T-helper 17 cell (primary cell): ENCODE results near the gene GLRA3. TPM values are rescaled to one million over a fixed set of nuclear protein-coding genes. Genes with fewer than 3 reads are reported as not detected.
"Not testable (repeated sequence)": the region's sequence is repeated elsewhere in the genome, so short reads cannot be mapped to it uniquely, and the experiment has no call there.

ENCODE experiments used
- ATAC-seq: fragments of 150-1000 bp; cut with Tn5 transposase; 2 replicates; pipeline ENCODE4 v1.10.0; 2021; ENCODE audit warnings: mild to moderate bottlenecking, moderate library complexity
- DNase-seq, 3 donors: peaks; one replicate each; pipeline versions ENCODE4 v3.0.0 to v3.0.0-alpha.2; 2020 to 2021
- H3K9me3 ChIP-seq: one replicate; pipeline ENCODE4 v1.7.0; 2013; ENCODE audit warnings: low read length, mild to moderate bottlenecking; ENCODE audit not compliant: control insufficient read depth, poor library complexity, severe bottlenecking
- H3K27ac Mint-ChIP-seq: one replicate; pipeline ENCODE4 v1.8.0; 2022; ENCODE audit warnings: mild to moderate bottlenecking, moderate library complexity, mixed read lengths
- H3K27me3 Mint-ChIP-seq: one replicate; pipeline ENCODE4 v1.8.0; 2022; ENCODE audit warnings: mixed read lengths
- H3K36me3 Mint-ChIP-seq: one replicate; pipeline ENCODE4 v1.8.0; 2022; ENCODE audit warnings: low read depth, mixed read lengths
- H3K4me1 Mint-ChIP-seq: one replicate; pipeline ENCODE4 v1.8.0; 2022; ENCODE audit warnings: mild to moderate bottlenecking, mixed read lengths
- H3K4me3 Mint-ChIP-seq: one replicate; pipeline ENCODE4 v1.8.0; 2022; ENCODE audit warnings: mild to moderate bottlenecking, moderate library complexity, mixed read lengths
- total RNA-seq, 4 donors: library from RNA in 2 of 4; stranded (reverse) in 2 of 4; gene quantifications; one replicate each; pipeline ENCODE4 v1.2.3 and lab custom pipeline; 2022 to 2026

GLRA3 gene
- total RNA-seq, 2 donors from 2014 or later, result not detected

DNA sequence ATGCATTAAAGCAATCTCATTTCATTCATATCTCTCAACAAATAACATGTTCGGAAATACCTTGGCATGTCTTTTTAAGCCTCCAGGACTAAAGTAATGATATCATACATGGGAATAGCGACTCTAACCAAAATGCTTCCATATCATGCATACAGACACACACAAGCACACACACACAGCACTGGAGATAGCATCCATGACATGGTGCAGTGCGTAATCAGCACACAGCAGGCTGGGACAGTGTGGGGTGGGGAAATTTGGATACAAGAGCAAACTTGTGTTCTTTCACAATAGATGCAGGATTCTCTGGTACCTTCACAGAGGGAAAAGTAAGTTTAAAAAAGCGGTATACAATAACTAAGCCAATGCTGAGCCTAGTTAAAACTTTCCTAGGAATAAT lies 174.4 kb downstream of the GLRA3 start:
- DNase-seq, result no peak
- Mint-ChIP-seq H3K4me1 (no peaks in the 10 kb centered on the region), H3K27ac (no peak overlapping the region), H3K36me3 (no peaks in the 10 kb centered on the region), H3K4me3 (no peak overlapping the region), H3K27me3 (no peaks in the 10 kb centered on the region)
- no peaks in the 10 kb centered on the region for H3K9me3 ChIP-seq
- no peak for ATAC-seq

DNA sequence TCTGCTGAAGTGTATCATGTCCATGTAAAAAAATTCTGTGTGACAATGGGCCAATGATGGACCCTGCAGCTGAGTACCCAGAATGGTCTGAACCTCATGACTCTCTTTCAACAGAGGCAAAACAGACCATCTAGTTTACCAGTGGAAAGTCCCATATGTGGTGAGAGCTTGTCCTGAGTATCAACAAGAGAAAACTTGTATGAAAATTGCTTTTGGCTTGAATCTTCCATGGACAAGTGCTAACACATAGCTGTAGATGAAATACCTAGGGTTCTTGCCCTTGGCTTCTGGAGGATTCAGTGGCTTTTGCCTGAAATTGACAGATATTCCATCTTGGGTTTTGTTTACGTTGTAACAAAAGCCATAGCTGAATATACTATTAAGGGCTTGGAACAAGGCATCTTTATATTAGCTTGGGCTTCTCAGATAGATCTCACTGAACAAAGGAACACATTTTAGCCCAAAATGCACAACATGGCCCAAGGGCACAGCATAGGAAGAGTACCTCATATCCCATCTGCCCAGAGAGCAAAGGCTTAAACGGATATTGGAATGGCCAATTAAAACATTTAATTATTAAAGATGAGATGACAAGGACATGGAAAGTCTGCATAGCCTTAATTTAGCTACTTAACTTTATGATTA lies 178.2 kb downstream of the GLRA3 start:
- H3K9me3 ChIP-seq, result no peaks in the 10 kb centered on the region
- DNase-seq (no peak), ATAC-seq (no peak)
- peaks cover 2% of the 10 kb centered on the region for H3K4me1 Mint-ChIP-seq
- H3K27me3 Mint-ChIP-seq, result no peaks in the 10 kb centered on the region
- no peaks in the 10 kb centered on the region for H3K36me3 Mint-ChIP-seq
- no peak overlapping the region for H3K27ac Mint-ChIP-seq
- H3K4me3 Mint-ChIP-seq, result no peak overlapping the region

- Mint-ChIP-seq H3K27me3 (no peaks in the 10 kb centered on the region), H3K27ac (no peak overlapping the region), H3K4me3 (no peak overlapping the region), H3K4me1 (peaks cover 2% of the 10 kb centered on the region), H3K36me3 (no peaks in the 10 kb centered on the region)
- H3K9me3 ChIP-seq, result no peaks in the 10 kb centered on the region
- ATAC-seq (no peak), DNase-seq (no peak)
Observed at GRCh38 chr4:174648812-174649211, 180.2 kb downstream of the GLRA3 start.

GRCh38 chr4:174646326-174646725 lies 182.7 kb downstream of the GLRA3 start:
- Mint-ChIP-seq H3K27ac (no peak overlapping the region), H3K36me3 (no peaks in the 10 kb centered on the region), H3K4me3 (no peak overlapping the region), H3K4me1 (peaks cover 2% of the 10 kb centered on the region), H3K27me3 (no peaks in the 10 kb centered on the region)
- ATAC-seq (no peak), DNase-seq (no peak)
- H3K9me3 ChIP-seq, result no peaks in the 10 kb centered on the region

DNA sequence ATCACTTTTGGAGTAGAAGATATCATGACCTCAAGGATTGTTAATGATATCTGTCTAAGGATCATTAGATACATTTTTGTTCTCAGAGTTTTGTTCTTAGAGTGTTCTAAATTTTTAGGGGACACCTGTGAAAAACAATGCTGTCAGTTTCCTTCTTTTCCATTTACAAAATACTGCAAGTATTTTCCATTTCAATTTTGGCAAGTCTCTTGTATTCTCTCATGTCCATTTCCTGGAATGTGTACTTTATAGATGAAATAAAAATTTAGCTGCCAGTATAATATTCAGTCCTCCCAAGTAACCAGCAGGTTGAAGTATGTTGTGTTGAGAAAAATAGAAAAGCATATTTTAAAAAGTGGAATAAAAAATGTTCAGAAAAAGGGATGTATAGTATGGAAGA lies 188.9 kb downstream of the GLRA3 start:
- Mint-ChIP-seq H3K4me3 (no peak overlapping the region), H3K36me3 (no peaks in the 10 kb centered on the region), H3K27me3 (no peaks in the 10 kb centered on the region), H3K27ac (no peak overlapping the region), H3K4me1 (no peaks in the 10 kb centered on the region)
- no peak for ATAC-seq
- H3K9me3 ChIP-seq, result no peaks in the 10 kb centered on the region
- no peak for DNase-seq

GRCh38 chr4:174635732-174636131 lies 193.3 kb downstream of the GLRA3 start:
- no peaks in the 10 kb centered on the region for H3K9me3 ChIP-seq
- ATAC-seq (no peak), DNase-seq (no peak)
- H3K4me3 Mint-ChIP-seq, result no peak overlapping the region
- no peaks in the 10 kb centered on the region for H3K36me3 Mint-ChIP-seq
- H3K27ac Mint-ChIP-seq, result no peak overlapping the region
- H3K4me1 Mint-ChIP-seq, result peaks cover 2% of the 10 kb centered on the region
- H3K27me3 Mint-ChIP-seq, result no peaks in the 10 kb centered on the region

- no peak for ATAC-seq
- Mint-ChIP-seq H3K4me3 (no peak overlapping the region), H3K4me1 (peaks cover 2% of the 10 kb centered on the region)
Observed at GRCh38 chr4:174633399-174633798, 195.6 kb downstream of the GLRA3 start.

GRCh38 chr4:174631901-174632758 lies 196.9 kb downstream of the GLRA3 start:
- Mint-ChIP-seq H3K36me3 (no peaks in the 10 kb centered on the region), H3K4me3 (no peak overlapping the region), H3K4me1 (peaks cover 2% of the 10 kb centered on the region), H3K27ac (no peak overlapping the region), H3K27me3 (no peaks in the 10 kb centered on the region)
- DNase-seq (no peak), ATAC-seq (peak; percentile 64)
- no peaks in the 10 kb centered on the region for H3K9me3 ChIP-seq

More at GRCh38 chr4:174633399-174633798, 195.6 kb downstream of the GLRA3 start:
- no peak for DNase-seq
- no peaks in the 10 kb centered on the region for H3K9me3 ChIP-seq
- H3K36me3 Mint-ChIP-seq, result no peaks in the 10 kb centered on the region
- H3K27ac Mint-ChIP-seq, result no peak overlapping the region
- no peaks in the 10 kb centered on the region for H3K27me3 Mint-ChIP-seq

GRCh38 chr4:174629907-174630450 lies 199.1 kb downstream of the GLRA3 start:
- ATAC-seq, DNase-seq, H3K4me1 Mint-ChIP-seq, H3K36me3 Mint-ChIP-seq, H3K4me3 Mint-ChIP-seq, H3K27me3 Mint-ChIP-seq, H3K27ac Mint-ChIP-seq, H3K9me3 ChIP-seq: not testable (repeated sequence)

- no peaks in the 10 kb centered on the region for H3K9me3 ChIP-seq
- H3K4me3 Mint-ChIP-seq, result no peak overlapping the region
- H3K27me3 Mint-ChIP-seq, result no peaks in the 10 kb centered on the region
Observed at GRCh38 chr4:174629265-174629664, 199.8 kb downstream of the GLRA3 start.

GRCh38 chr4:174628191-174628590 lies 200.9 kb downstream of the GLRA3 start:
- H3K4me1 Mint-ChIP-seq, result no peaks in the 10 kb centered on the region

More at GRCh38 chr4:174629265-174629664, 199.8 kb downstream of the GLRA3 start:
- Mint-ChIP-seq H3K27ac (no peak overlapping the region), H3K4me1 (peaks cover 2% of the 10 kb centered on the region), H3K36me3 (no peaks in the 10 kb centered on the region)
- ATAC-seq, result no peak
- DNase-seq, result no peak

GRCh38 chr4:174627473-174627872 lies 201.6 kb downstream of the GLRA3 start:
- no peak for DNase-seq
- H3K4me1 Mint-ChIP-seq, result no peaks in the 10 kb centered on the region
- no peak overlapping the region for H3K27ac Mint-ChIP-seq
- no peak overlapping the region for H3K4me3 Mint-ChIP-seq
- H3K36me3 Mint-ChIP-seq, result no peaks in the 10 kb centered on the region
- H3K27me3 Mint-ChIP-seq, result no peaks in the 10 kb centered on the region
- ATAC-seq, result no peak
- H3K9me3 ChIP-seq, result no peaks in the 10 kb centered on the region

More at GRCh38 chr4:174628191-174628590, 200.9 kb downstream of the GLRA3 start:
- no peak for DNase-seq
- Mint-ChIP-seq H3K27ac (no peak overlapping the region), H3K36me3 (no peaks in the 10 kb centered on the region), H3K4me3 (no peak overlapping the region), H3K27me3 (no peaks in the 10 kb centered on the region)
- no peak for ATAC-seq
- no peaks in the 10 kb centered on the region for H3K9me3 ChIP-seq

DNA sequence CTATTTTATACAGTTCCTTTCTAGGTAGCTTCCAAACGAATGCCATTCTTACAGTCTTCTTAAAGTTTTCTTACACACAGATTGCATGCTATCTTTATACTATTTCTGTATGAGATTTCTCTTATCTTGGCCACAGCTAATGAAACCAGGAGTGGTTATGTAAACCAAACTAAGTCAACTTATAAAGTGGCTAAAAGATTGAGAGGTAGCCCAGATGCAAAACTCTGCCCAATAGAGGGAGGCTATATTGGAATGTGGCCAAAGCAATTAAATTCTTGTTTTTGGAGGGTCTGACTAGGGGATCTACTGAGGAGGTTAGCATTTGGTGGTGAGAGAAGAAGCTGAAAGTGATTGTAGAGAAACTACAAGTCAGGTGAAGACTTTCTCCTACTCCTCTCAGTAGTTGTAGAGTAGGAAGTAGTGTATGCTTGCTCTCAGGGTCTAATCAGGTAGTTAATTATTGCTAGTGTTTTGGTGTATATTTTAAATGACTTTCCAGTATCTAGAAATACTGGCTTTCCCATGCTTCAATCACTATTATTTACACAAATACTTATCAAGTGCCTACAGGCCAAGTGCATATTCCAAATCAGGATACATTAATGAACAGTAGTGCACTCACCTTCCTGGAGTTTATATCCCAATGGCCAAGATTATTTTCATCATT lies 202.6 kb downstream of the GLRA3 start:
- Mint-ChIP-seq H3K4me3 (no peak overlapping the region), H3K27ac (no peak overlapping the region), H3K36me3 (no peaks in the 10 kb centered on the region), H3K4me1 (no peaks in the 10 kb centered on the region), H3K27me3 (no peaks in the 10 kb centered on the region)
- H3K9me3 ChIP-seq, result no peaks in the 10 kb centered on the region
- DNase-seq (no peak), ATAC-seq (no peak)
